Glutamatergic neuron (in vitro differentiated cells): Measurements from ENCODE around the gene DCTN5. TPM values are rescaled to one million over a fixed set of nuclear protein-coding genes. Genes with fewer than 3 reads are reported as not detected.
"Not testable (repeated sequence)": the region's sequence is repeated elsewhere in the genome, so short reads cannot be mapped to it uniquely, and the experiment has no call there.

ENCODE experiments used
- DNase-seq: peaks from one replicate; pipeline ENCODE4 v3.0.0; 2022
- H3K27ac Mint-ChIP-seq: one replicate; pipeline ENCODE4 v1.8.0; 2020; ENCODE audit warnings: mild to moderate bottlenecking, mixed read lengths, inconsistent platforms; ENCODE audit not compliant: unreplicated experiment
- H3K27me3 Mint-ChIP-seq: one replicate; pipeline ENCODE4 v1.8.0; 2020; ENCODE audit warnings: mild to moderate bottlenecking, moderate library complexity, mixed read lengths, inconsistent platforms; ENCODE audit not compliant: unreplicated experiment
- H3K36me3 Mint-ChIP-seq: one replicate; pipeline ENCODE4 v1.8.0; 2020; ENCODE audit warnings: mild to moderate bottlenecking, mixed read lengths, inconsistent platforms; ENCODE audit not compliant: unreplicated experiment
- H3K4me1 Mint-ChIP-seq: one replicate; pipeline ENCODE4 v1.8.0; 2020; ENCODE audit warnings: mild to moderate bottlenecking, low read depth, mixed read lengths, inconsistent platforms; ENCODE audit not compliant: unreplicated experiment
- H3K4me3 Mint-ChIP-seq: one replicate; pipeline ENCODE4 v1.8.0; 2020; ENCODE audit warnings: mild to moderate bottlenecking, mixed read lengths, inconsistent platforms; ENCODE audit not compliant: unreplicated experiment
- H3K9me3 Mint-ChIP-seq: one replicate; pipeline ENCODE4 v1.8.0; 2020; ENCODE audit warnings: mild to moderate bottlenecking, moderate library complexity, mixed read lengths, inconsistent platforms; ENCODE audit not compliant: unreplicated experiment
- CTCF ChIP-seq: fragments of 200-600 bp; sonication (generic); IDR thresholded peaks from one replicate; pipeline ENCODE4 v1.5.0; 2021; ENCODE audit not compliant: partially characterized antibody, unreplicated experiment
- total RNA-seq: library from RNA; stranded (reverse); fragmentation: NEBNext Ultra II Directional; extraction: Animal tissue kit (Norgen Biotek cat#: 25700); gene quantifications from one replicate; pipeline ENCODE4 v1.2.1, GENCODE V29; 2021; ENCODE audit not compliant: unreplicated experiment

The DCTN5 gene
- total RNA-seq, 1 donor from 2014 or later, result 96.5 TPM

- Mint-ChIP-seq H3K36me3 (no peaks in the 10 kb centered on the region), H3K4me1 (no peaks in the 10 kb centered on the region), H3K4me3 (no peak overlapping the region), H3K27me3 (no peaks in the 10 kb centered on the region), H3K27ac (no peak overlapping the region), H3K9me3 (no peaks in the 10 kb centered on the region)
- TF ChIP-seq CTCF, result no peak
- no peak for DNase-seq
Observed at GRCh38 chr16:23611936-23612335, 29.3 kb upstream of the DCTN5 start.

GRCh38 chr16:23615805-23616204 is 25.5 kb upstream of the DCTN5 start:
- DNase-seq, result no peak
- no peak overlapping the region for H3K4me3 Mint-ChIP-seq
- no peaks in the 10 kb centered on the region for H3K9me3 Mint-ChIP-seq
- H3K27ac Mint-ChIP-seq, result no peak overlapping the region
- H3K36me3 Mint-ChIP-seq, result no peaks in the 10 kb centered on the region
- TF ChIP-seq CTCF, result no peak
- H3K27me3 Mint-ChIP-seq, result no peaks in the 10 kb centered on the region
- no peaks in the 10 kb centered on the region for H3K4me1 Mint-ChIP-seq

- H3K9me3 Mint-ChIP-seq, result no peaks in the 10 kb centered on the region
- no peaks in the 10 kb centered on the region for H3K27me3 Mint-ChIP-seq
- H3K4me3 Mint-ChIP-seq, result no peak overlapping the region
- DNase-seq, result no peak
- no peak for TF ChIP-seq CTCF
- H3K27ac Mint-ChIP-seq, result no peak overlapping the region
- no peaks in the 10 kb centered on the region for H3K4me1 Mint-ChIP-seq
- H3K36me3 Mint-ChIP-seq, result no peaks in the 10 kb centered on the region
Observed at GRCh38 chr16:23624092-23624491, 17.2 kb upstream of the DCTN5 start.

- no peak for TF ChIP-seq CTCF
- H3K27ac Mint-ChIP-seq, result no peak overlapping the region
- no peak for DNase-seq
- H3K27me3 Mint-ChIP-seq, result no peaks in the 10 kb centered on the region
- H3K4me1 Mint-ChIP-seq, result no peaks in the 10 kb centered on the region
- no peaks in the 10 kb centered on the region for H3K9me3 Mint-ChIP-seq
- H3K4me3 Mint-ChIP-seq, result no peak overlapping the region
- H3K36me3 Mint-ChIP-seq, result no peaks in the 10 kb centered on the region
Observed at GRCh38 chr16:23629516-23629915, 11.8 kb upstream of the DCTN5 start.

- not testable (repeated sequence) for H3K4me1 Mint-ChIP-seq, DNase-seq, H3K9me3 Mint-ChIP-seq, H3K27ac Mint-ChIP-seq, H3K27me3 Mint-ChIP-seq, H3K4me3 Mint-ChIP-seq, H3K36me3 Mint-ChIP-seq
Observed at GRCh38 chr16:23631874-23632273, 9.4 kb upstream of the DCTN5 start.
